Measurements from ENCODE around the gene MMP11.

DNA sequence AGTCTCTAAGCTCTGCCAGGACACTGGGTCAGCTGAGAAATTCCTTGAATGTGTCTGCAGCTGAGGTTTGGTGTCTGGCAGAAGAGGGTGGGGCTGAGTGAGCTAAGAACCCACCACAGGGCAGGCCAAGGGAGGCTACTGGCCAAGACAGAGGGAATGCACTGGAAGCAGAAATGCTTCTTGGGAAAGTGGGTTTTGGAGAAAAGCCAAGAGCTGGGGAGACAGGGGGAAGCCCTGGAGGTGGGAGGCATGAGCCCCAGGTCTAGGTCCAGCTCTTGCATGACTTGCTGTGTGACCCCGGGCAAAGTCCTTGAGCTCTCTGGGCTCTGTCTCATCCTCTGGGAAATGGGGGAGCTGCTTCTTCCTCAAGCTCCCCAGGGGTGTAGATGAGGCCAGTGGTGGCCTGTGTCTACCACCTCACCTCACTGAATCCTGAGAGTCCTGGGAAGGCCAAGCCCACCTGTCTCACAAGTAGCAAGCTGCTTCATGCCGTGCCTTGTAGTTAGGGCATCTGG, 2.3 kb downstream of the MMP11 start:
- TF ChIP-seq, protein P1, sequence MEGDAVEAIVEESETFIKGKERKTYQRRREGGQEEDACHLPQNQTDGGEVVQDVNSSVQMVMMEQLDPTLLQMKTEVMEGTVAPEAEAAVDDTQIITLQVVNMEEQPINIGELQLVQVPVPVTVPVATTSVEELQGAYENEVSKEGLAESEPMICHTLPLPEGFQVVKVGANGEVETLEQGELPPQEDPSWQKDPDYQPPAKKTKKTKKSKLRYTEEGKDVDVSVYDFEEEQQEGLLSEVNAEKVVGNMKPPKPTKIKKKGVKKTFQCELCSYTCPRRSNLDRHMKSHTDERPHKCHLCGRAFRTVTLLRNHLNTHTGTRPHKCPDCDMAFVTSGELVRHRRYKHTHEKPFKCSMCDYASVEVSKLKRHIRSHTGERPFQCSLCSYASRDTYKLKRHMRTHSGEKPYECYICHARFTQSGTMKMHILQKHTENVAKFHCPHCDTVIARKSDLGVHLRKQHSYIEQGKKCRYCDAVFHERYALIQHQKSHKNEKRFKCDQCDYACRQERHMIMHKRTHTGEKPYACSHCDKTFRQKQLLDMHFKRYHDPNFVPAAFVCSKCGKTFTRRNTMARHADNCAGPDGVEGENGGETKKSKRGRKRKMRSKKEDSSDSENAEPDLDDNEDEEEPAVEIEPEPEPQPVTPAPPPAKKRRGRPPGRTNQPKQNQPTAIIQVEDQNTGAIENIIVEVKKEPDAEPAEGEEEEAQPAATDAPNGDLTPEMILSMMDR (IDR thresholded peaks at IDR 0.05): no peak
- TF ChIP-seq POLR2A (IDR thresholded peaks at IDR 0.05): no peak
